ENCODE measurements around the gene ALK.

ALK gene

DNA sequence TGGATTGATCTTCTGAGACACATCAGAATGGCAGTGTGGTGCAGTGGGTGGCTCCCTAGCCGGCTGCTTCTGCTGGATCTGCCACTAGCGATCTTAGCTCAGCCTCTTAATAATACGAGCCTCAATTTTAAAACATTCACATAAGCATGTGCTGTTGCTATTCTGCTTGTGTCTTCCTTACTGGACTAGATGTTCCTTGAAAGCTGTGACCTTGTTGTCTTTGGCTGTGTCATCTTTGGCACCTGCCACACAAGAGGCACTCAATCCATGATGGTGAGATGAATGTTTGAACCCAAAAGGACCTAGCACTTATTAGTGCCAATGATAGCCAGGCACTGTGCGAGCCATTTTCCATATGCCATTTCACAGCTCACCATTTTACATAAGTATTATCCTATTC, 393.0 kb downstream of the ALK start:
- Histone ChIP-seq H3K4me1 (ENCODE audit: insufficient read depth, low read length) (no peaks in the 10 kb centered on the region), H3K27ac (ENCODE audit: low read length) (no peak overlapping the region), H3K79me2 (ENCODE audit: insufficient read depth, low read length) (no peaks in the 10 kb centered on the region), H3K9ac (ENCODE audit: low read depth, low read length) (no peak overlapping the region), H2AFZ (ENCODE audit: low read depth, low read length) (no peak overlapping the region), H3K27me3 (ENCODE audit: insufficient read depth, low read length, poor library complexity) (peaks cover 21% of the 10 kb centered on the region), H4K20me1 (ENCODE audit: insufficient read depth, low read length) (0 out of 2 replicates have a peak, but pooled peaks cover 4% of the 10 kb centered on the region), H3K4me3 (ENCODE audit: low read depth in 1 of 2, low read length in 2 of 2) (no peak overlapping the region), H3K9me3 (ENCODE audit: insufficient read depth, low read length, severe bottlenecking) (no peaks in the 10 kb centered on the region), H3K36me3 (ENCODE audit: insufficient read depth, low read length) (no peaks in the 10 kb centered on the region), H3K4me2 (ENCODE audit: insufficient read depth, low read length) (no peak overlapping the region)
- DNase-seq: no peak
- ATAC-seq (ENCODE audit: insufficient read depth, low read depth): no peak
- TF ChIP-seq EZH2 (IDR thresholded peaks at IDR 0.05; ENCODE audit: borderline replicate concordance, low read depth, low read length, severe bottlenecking): no peak

DNA sequence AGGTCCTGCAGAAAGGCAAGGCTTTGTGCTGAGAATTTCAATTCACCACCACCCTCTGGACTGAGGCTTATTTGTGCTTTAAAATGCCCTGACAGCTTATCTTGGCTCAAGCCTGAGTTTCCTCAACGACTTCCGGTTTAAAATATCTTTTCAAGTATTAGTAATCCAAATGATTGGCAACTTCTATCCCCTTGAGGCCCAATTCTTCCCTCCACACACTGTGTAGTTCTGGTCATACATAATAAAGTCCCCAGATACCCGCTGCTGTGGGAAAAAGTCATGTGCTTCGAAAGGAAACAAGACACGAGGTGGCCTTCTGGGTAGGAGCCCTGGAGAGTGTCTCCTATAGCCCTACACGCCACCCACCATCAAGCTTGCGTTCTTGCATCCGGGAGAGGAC, 393.4 kb downstream of the ALK start:
- no peak overlapping the region for H3K4me3 ChIP-seq (ENCODE audit: low read depth in 1 of 2, low read length in 2 of 2)
- peaks cover 21% of the 10 kb centered on the region for H3K27me3 ChIP-seq (ENCODE audit: insufficient read depth, low read length, poor library complexity)
- H3K79me2 ChIP-seq (ENCODE audit: insufficient read depth, low read length): no peaks in the 10 kb centered on the region
- H3K4me1 ChIP-seq (ENCODE audit: insufficient read depth, low read length): no peaks in the 10 kb centered on the region
- H4K20me1 ChIP-seq (ENCODE audit: insufficient read depth, low read length): 0 out of 2 replicates have a peak, but pooled peaks cover 4% of the 10 kb centered on the region
- no peak for TF ChIP-seq EZH2 (IDR thresholded peaks at IDR 0.05; ENCODE audit: borderline replicate concordance, low read depth, low read length, severe bottlenecking)
- TF ChIP-seq, protein P1, sequence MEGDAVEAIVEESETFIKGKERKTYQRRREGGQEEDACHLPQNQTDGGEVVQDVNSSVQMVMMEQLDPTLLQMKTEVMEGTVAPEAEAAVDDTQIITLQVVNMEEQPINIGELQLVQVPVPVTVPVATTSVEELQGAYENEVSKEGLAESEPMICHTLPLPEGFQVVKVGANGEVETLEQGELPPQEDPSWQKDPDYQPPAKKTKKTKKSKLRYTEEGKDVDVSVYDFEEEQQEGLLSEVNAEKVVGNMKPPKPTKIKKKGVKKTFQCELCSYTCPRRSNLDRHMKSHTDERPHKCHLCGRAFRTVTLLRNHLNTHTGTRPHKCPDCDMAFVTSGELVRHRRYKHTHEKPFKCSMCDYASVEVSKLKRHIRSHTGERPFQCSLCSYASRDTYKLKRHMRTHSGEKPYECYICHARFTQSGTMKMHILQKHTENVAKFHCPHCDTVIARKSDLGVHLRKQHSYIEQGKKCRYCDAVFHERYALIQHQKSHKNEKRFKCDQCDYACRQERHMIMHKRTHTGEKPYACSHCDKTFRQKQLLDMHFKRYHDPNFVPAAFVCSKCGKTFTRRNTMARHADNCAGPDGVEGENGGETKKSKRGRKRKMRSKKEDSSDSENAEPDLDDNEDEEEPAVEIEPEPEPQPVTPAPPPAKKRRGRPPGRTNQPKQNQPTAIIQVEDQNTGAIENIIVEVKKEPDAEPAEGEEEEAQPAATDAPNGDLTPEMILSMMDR (IDR thresholded peaks at IDR 0.05; ENCODE audit: borderline replicate concordance, extremely low read depth, low read length, poor library complexity, severe bottlenecking): no peak
- no peak overlapping the region for H2AFZ ChIP-seq (ENCODE audit: low read depth, low read length)
- H3K36me3 ChIP-seq (ENCODE audit: insufficient read depth, low read length): no peaks in the 10 kb centered on the region
- no peak for DNase-seq
- ATAC-seq (ENCODE audit: insufficient read depth, low read depth): no peak
- no peak overlapping the region for H3K27ac ChIP-seq (ENCODE audit: low read length)
- H3K9me3 ChIP-seq (ENCODE audit: insufficient read depth, low read length, severe bottlenecking): no peaks in the 10 kb centered on the region
- no peak overlapping the region for H3K9ac ChIP-seq (ENCODE audit: low read depth, low read length)
- H3K4me2 ChIP-seq (ENCODE audit: insufficient read depth, low read length): no peak overlapping the region

DNA sequence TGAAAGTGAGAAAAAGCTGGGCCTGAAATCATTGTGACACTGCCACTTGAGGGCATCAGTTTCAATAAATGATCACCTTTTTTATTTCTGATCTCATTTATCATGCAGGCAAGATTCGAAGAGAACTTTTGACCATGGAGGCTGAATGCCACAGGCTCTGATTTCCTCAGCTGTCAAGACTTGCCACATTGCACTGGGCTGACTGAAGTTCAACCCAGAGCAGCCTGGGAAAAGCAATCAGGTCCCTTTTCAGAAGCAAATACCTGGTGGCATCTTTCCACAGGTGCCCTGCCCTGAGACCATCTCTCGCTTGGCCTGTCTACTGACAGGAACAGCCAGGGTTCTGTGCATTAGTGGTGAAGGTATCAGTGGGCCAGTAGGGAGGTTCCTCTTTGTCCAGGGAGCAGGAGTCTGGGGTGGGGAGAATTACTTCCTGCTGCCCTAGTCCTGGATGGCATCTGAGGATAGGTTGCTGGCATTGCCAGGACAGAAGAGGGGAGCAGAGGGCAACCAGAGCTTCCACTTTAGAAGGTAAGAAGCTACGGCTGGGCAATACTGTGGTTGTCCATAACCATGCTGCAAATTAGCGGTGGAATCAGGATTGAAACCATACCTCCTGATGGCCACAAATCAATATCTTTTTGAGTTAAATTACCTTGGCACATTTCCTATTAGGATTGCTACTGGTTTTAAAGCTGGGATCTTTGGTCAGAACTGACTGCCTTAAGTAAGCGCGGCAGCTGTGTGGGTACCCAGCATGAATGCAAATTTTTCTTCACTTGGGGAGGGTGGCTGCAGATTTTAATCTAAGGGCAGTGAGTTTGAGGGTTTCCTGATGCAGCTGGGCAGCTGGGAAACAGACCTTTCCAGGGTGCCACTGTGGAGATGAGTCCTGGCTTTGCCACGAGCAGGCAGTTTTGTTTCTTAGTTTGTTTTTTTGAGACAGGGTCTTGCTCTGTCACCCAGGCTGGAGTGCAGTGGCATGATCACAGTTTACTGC, 394.5 kb downstream of the ALK start:
- no peaks in the 10 kb centered on the region for H3K36me3 ChIP-seq (ENCODE audit: insufficient read depth, low read length)
- no peak for DNase-seq
- H3K9me3 ChIP-seq (ENCODE audit: insufficient read depth, low read length, severe bottlenecking): no peaks in the 10 kb centered on the region
- H4K20me1 ChIP-seq (ENCODE audit: insufficient read depth, low read length): 0 out of 2 replicates have a peak, but pooled peaks cover 4% of the 10 kb centered on the region
- TF ChIP-seq, protein P1 (IDR thresholded peaks at IDR 0.05; ENCODE audit: borderline replicate concordance, extremely low read depth, low read length, poor library complexity, severe bottlenecking): no peak
- no peak for TF ChIP-seq EZH2 (IDR thresholded peaks at IDR 0.05; ENCODE audit: borderline replicate concordance, low read depth, low read length, severe bottlenecking)
- peaks cover 20% of the 10 kb centered on the region for H3K27me3 ChIP-seq (ENCODE audit: insufficient read depth, low read length, poor library complexity)
- no peak overlapping the region for H3K4me2 ChIP-seq (ENCODE audit: insufficient read depth, low read length)
- H3K9ac ChIP-seq (ENCODE audit: low read depth, low read length): no peak overlapping the region
- H3K79me2 ChIP-seq (ENCODE audit: insufficient read depth, low read length): no peaks in the 10 kb centered on the region
- no peak for ATAC-seq (ENCODE audit: insufficient read depth, low read depth)
- no peak overlapping the region for H3K27ac ChIP-seq (ENCODE audit: low read length)
- no peak overlapping the region for H3K4me3 ChIP-seq (ENCODE audit: low read depth in 1 of 2, low read length in 2 of 2)
- no peak overlapping the region for H2AFZ ChIP-seq (ENCODE audit: low read depth, low read length)
- H3K4me1 ChIP-seq (ENCODE audit: insufficient read depth, low read length): no peaks in the 10 kb centered on the region

DNA sequence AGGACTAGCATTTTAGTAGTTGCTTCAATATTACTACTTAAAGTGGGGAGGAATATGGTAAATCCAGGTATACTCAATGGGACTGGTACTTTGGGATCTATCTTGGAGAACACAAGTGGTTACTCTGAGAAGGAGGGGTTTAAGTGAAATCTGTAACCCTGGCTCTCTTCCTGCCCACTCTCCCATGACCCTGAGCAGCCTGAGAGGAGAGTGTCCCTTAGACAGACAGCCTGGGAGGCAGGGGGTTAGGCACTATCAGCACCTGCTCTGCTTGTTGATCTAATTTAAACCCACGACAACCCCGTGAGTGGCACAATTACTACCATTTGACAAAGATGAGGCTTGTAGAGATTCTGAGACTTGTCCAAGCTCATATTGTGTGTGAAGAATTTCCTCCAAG, 395.5 kb downstream of the ALK start:
- Histone ChIP-seq H3K9me3 (ENCODE audit: insufficient read depth, low read length, severe bottlenecking) (no peaks in the 10 kb centered on the region), H3K79me2 (ENCODE audit: insufficient read depth, low read length) (no peaks in the 10 kb centered on the region), H3K27me3 (ENCODE audit: insufficient read depth, low read length, poor library complexity) (peaks cover 14% of the 10 kb centered on the region), H3K27ac (ENCODE audit: low read length) (no peak overlapping the region), H3K4me2 (ENCODE audit: insufficient read depth, low read length) (no peak overlapping the region), H3K36me3 (ENCODE audit: insufficient read depth, low read length) (no peaks in the 10 kb centered on the region), H4K20me1 (ENCODE audit: insufficient read depth, low read length) (0 out of 2 replicates have a peak, but pooled peaks cover 4% of the 10 kb centered on the region), H2AFZ (ENCODE audit: low read depth, low read length) (no peak overlapping the region), H3K4me3 (ENCODE audit: low read depth in 1 of 2, low read length in 2 of 2) (no peak overlapping the region), H3K4me1 (ENCODE audit: insufficient read depth, low read length) (no peaks in the 10 kb centered on the region), H3K9ac (ENCODE audit: low read depth, low read length) (no peak overlapping the region)
- TF ChIP-seq EZH2 (IDR thresholded peaks at IDR 0.05; ENCODE audit: borderline replicate concordance, low read depth, low read length, severe bottlenecking): no peak
- TF ChIP-seq, protein P1 (IDR thresholded peaks at IDR 0.05; ENCODE audit: borderline replicate concordance, extremely low read depth, low read length, poor library complexity, severe bottlenecking): no peak
- no peak for ATAC-seq (ENCODE audit: insufficient read depth, low read depth)
- DNase-seq: no peak

All from DND-41 (cell line).